A549 (cell line): ENCODE results near the gene ELF3. TPM values are rescaled to one million over a fixed set of nuclear protein-coding genes. Genes with fewer than 3 reads are reported as not detected.
A peak's percentile ranks its signal among the peaks of the same experiment; 100 is the strongest.

Experiments used
- ATAC-seq, 2 experiments: fragments of 200-7000 bp in 1 of 2; fragments of >200 bp in 1 of 2; cut with Nextera tagmentation in 1 of 2; cut with Tn5 transposase in 1 of 2; 3 replicates each; pipeline versions ENCODE4 v1.8.0 to v1.9.1; 2018 to 2020; ENCODE audit warnings: mild to moderate bottlenecking in 1 of 2, moderate library complexity in 1 of 2
- CTCF ChIA-PET: fragments of 300-600 bp; sonication (Branson Sonifier 250); formaldehyde crosslinking; extraction: SDS; loops from one replicate; lab custom pipeline; 2021; ENCODE audit warnings: antibody characterized with exemption, inconsistent platforms; lab: Yijun Ruan, JAX
- POLR2A ChIA-PET: fragments of 350-600 bp; formaldehyde crosslinking; extraction: SDS; loops from one replicate; lab custom pipeline; 2021; ENCODE audit warnings: antibody characterized with exemption, inconsistent platforms; lab: Yijun Ruan, JAX
- DNase-seq, 2 experiments: peaks; one replicate each; pipeline versions ENCODE4 v3.0.0 to v3.0.0-alpha.2; 2011 to 2016; ENCODE audit warnings: low read depth in 1 of 2, low spot score in 1 of 2
- FAIRE-seq: peaks from 2 replicates; lab custom pipeline; 2011; peaks lifted over from hg19 to GRCh38; lab: Jason Lieb, UNC
- H3K27ac ChIP-seq, 2 experiments: fragments of >200 bp; sonication (Bioruptor Twin); formaldehyde crosslinking; 3 replicates each; pipeline ENCODE4 v1.5.1; 2016 to 2017
- H3K4me1 ChIP-seq: fragments of >200 bp; sonication (Bioruptor Twin); formaldehyde crosslinking; 3 replicates; pipeline ENCODE4 v1.6.1; 2016
- H3K4me2 ChIP-seq: fragments of >200 bp; sonication (Bioruptor Twin); formaldehyde crosslinking; 3 replicates; pipeline ENCODE4 v1.6.1; 2016
- H3K4me3 ChIP-seq: fragments of >200 bp; sonication (Bioruptor Twin); formaldehyde crosslinking; 3 replicates; pipeline ENCODE4 v1.5.1; 2016
- H3K9me3 ChIP-seq: fragments of >200 bp; sonication (Bioruptor Twin); formaldehyde crosslinking; 3 replicates; pipeline ENCODE4 v1.6.1; 2016
- CBX2 ChIP-seq: fragments of 200-600 bp; sonication (generic); IDR thresholded peaks from 2 replicates; pipeline ENCODE4 v1.6.1; 2016; ENCODE audit warnings: low read depth, mild to moderate bottlenecking, borderline replicate concordance
- CBX8 ChIP-seq: fragments of 200-600 bp; sonication (generic); IDR thresholded peaks from 2 replicates; pipeline ENCODE4 v1.6.1; 2016
- CEBPB ChIP-seq, 2 experiments: fragments of >200 bp in 1 of 2; sonication (Bioruptor Twin) in 1 of 2; formaldehyde crosslinking in 1 of 2; IDR thresholded peaks; 2 replicates each; pipeline ENCODE4 v1.6.1; 2012 to 2016
- CHD2 ChIP-seq: fragments of 150-350 bp; IDR thresholded peaks from 2 replicates; pipeline ENCODE4 v1.6.1; 2014; ENCODE audit warnings: low read length; ENCODE audit not compliant: partially characterized antibody
- CHD4 ChIP-seq: fragments of 200-600 bp; sonication (generic); IDR thresholded peaks from 2 replicates; pipeline ENCODE4 v1.6.1; 2016; ENCODE audit warnings: antibody characterized with exemption, mild to moderate bottlenecking, borderline replicate concordance
- EP300 ChIP-seq, 2 experiments: fragments of >200 bp; sonication (Bioruptor Twin); formaldehyde crosslinking; IDR thresholded peaks; 2 replicates in 1 of 2; 3 replicates in 1 of 2; pipeline ENCODE4 v1.6.1; 2016 to 2017
- FOXS1 ChIP-seq: fragments of 250-450 bp; sonication (Bioruptor Pico); IDR thresholded peaks from 2 replicates; pipeline ENCODE4 v1.5.0; 2020; ENCODE audit warnings: mild to moderate bottlenecking, moderate library complexity
- HOXB13 ChIP-seq: fragments of 250-450 bp; sonication (Bioruptor Pico); IDR thresholded peaks from 2 replicates; pipeline ENCODE4 v1.5.0; 2020; ENCODE audit warnings: low read depth, mild to moderate bottlenecking, moderate library complexity
- JUNB ChIP-seq: fragments of >200 bp; sonication (Bioruptor Twin); formaldehyde crosslinking; IDR thresholded peaks from 2 replicates; pipeline ENCODE4 v1.6.1; 2016
- KDM1A ChIP-seq: fragments of 200-600 bp; sonication (generic); IDR thresholded peaks from 2 replicates; pipeline ENCODE4 v1.6.1; 2016; ENCODE audit warnings: low read depth, mild to moderate bottlenecking
- KDM5A ChIP-seq: fragments of 200-600 bp; sonication (generic); IDR thresholded peaks from 2 replicates; pipeline ENCODE4 v1.6.1; 2016; ENCODE audit warnings: antibody characterized with exemption, mild to moderate bottlenecking
- MAFK ChIP-seq: fragments of 450-650 bp; IDR thresholded peaks from 2 replicates; pipeline ENCODE4 v1.6.1; 2014; ENCODE audit not compliant: partially characterized antibody
- RAD21 ChIP-seq, 2 experiments: fragments of >200 bp in 1 of 2; sonication (Bioruptor Twin) in 1 of 2; formaldehyde crosslinking in 1 of 2; IDR thresholded peaks in 1 of 2; conservative IDR thresholded peaks in 1 of 2; 2 replicates in 1 of 2; 3 replicates in 1 of 2; pipeline ENCODE4 v1.6.1; 2012 to 2018; ENCODE audit warnings: inconsistent platforms in 1 of 2
- RCOR1 ChIP-seq: fragments of 150-350 bp; IDR thresholded peaks from 2 replicates; pipeline ENCODE4 v1.6.1; 2014; ENCODE audit warnings: antibody characterized with exemption, low read length, low read depth
- SMC3 ChIP-seq: fragments of >200 bp; sonication (Bioruptor Twin); formaldehyde crosslinking; IDR thresholded peaks from 3 replicates; pipeline ENCODE4 v1.6.1; 2018; ENCODE audit warnings: inconsistent platforms
- SREBF2 ChIP-seq: fragments of 450-650 bp; IDR thresholded peaks from 2 replicates; pipeline ENCODE4 v1.6.1; 2014; ENCODE audit warnings: mild to moderate bottlenecking, moderate library complexity
- TP53 ChIP-seq: fragments of 250-450 bp; sonication (Bioruptor Pico); IDR thresholded peaks from 2 replicates; pipeline ENCODE4 v1.5.0; 2021; ENCODE audit warnings: mild to moderate bottlenecking, moderate library complexity
- ZSCAN20 ChIP-seq: fragments of 250-450 bp; sonication (Bioruptor Pico); IDR thresholded peaks from 2 replicates; pipeline ENCODE4 v1.8.0; 2022; ENCODE audit warnings: mild to moderate bottlenecking, moderate library complexity
- WGBS: methylation state at CpG from one replicate; pipeline ENCODE4 v1.1.6; 2017; ENCODE audit errors: missing lambda C conversion rate; 5-methylcytosine and 5-hydroxymethylcytosine counted together
- polyA plus RNA-seq, 4 experiments: library from polyadenylated mRNA; depleted of rRNA in 3 of 4; stranded (reverse); fragments of >200 nt; fragmentation: RNase III in 1 of 4; extraction: RNeasy Plus Mini Kit Qiagen cat#74134 plus additional on column Dnase treatment in 1 of 4; gene quantifications; 2 replicates in 3 of 4; 3 replicates in 1 of 4; pipeline ENCODE4 v1.2.3, GENCODE V29; 2011 to 2017
- TF ChIP-seq, protein P1 (sequence below): fragments of 250-450 bp; sonication (Bioruptor Pico); IDR thresholded peaks from 2 replicates; pipeline ENCODE4 v1.5.0; 2021; ENCODE audit warnings: mild to moderate bottlenecking, moderate library complexity, borderline replicate concordance
- TF ChIP-seq, protein P2 (sequence below): fragments of >200 bp; sonication (Bioruptor Twin); formaldehyde crosslinking; IDR thresholded peaks from 3 replicates; pipeline ENCODE4 v1.5.1; 2016
- TF ChIP-seq, protein P3 (sequence below): fragments of 450-650 bp; IDR thresholded peaks from 2 replicates; pipeline ENCODE4 v1.6.1; 2014; ENCODE audit warnings: antibody characterized with exemption
- TF ChIP-seq, protein P4 (sequence below): fragments of >200 bp; sonication (Bioruptor Twin); formaldehyde crosslinking; IDR thresholded peaks from 3 replicates; pipeline ENCODE4 v1.6.1; 2016
- TF ChIP-seq, protein P5 (sequence below): IDR thresholded peaks from 2 replicates; pipeline ENCODE4 v1.6.1; 2012

ELF3 gene
- polyA plus RNA-seq, 2 of the 4 experiments (the other 2 are of a cell fraction): 180 to 334 TPM

DNA sequence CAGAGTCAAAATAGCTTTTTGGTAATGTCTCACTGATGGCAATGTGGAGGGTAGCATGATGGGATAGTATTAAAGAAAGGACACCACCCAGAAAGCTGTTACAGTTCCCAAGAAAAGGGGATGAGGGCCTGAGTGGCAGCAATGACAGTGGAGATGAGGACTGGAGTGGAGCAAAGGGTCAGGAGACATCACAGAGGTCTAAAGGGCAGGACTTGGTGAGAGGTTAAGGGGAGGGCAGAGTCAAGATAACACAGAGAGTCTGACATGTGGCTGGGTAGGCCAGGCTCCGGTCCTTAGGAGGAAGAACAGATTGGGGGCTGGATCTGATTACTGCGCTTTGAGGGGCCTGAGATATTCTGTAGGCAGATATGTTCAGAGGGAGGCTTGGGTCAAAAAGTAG, 19.3 kb downstream of the ELF3 start (continued):
- TF ChIP-seq, protein P1, sequence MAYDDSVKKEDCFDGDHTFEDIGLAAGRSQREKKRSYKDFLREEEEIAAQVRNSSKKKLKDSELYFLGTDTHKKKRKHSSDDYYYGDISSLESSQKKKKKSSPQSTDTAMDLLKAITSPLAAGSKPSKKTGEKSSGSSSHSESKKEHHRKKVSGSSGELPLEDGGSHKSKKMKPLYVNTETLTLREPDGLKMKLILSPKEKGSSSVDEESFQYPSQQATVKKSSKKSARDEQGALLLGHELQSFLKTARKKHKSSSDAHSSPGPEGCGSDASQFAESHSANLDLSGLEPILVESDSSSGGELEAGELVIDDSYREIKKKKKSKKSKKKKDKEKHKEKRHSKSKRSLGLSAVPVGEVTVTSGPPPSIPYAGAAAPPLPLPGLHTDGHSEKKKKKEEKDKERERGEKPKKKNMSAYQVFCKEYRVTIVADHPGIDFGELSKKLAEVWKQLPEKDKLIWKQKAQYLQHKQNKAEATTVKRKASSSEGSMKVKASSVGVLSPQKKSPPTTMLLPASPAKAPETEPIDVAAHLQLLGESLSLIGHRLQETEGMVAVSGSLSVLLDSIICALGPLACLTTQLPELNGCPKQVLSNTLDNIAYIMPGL: no peak
- no peak for TF ChIP-seq CBX2
- no peak for TF ChIP-seq MAFK
- no peak; the same call in 1 of the 2 replicates for TF ChIP-seq ZSCAN20 (CRISPR knock-in tag)
- no peak for TF ChIP-seq CHD2
- TF ChIP-seq CBX8: no peak
- no peak for TF ChIP-seq RAD21 (conservative IDR thresholded peaks at IDR 0.05 in 1 of 2, IDR thresholded peaks at IDR 0.05 in 1 of 2)
- 0 out of 2 replicates have a peak, but pooled peaks have one; percentile 5 for TF ChIP-seq HOXB13 (CRISPR knock-in tag)
- no peak for TF ChIP-seq FOXS1 (CRISPR knock-in tag)
- no peak for TF ChIP-seq EP300 (IDR thresholded peaks at IDR 0.05)
- TF ChIP-seq, protein P2, sequence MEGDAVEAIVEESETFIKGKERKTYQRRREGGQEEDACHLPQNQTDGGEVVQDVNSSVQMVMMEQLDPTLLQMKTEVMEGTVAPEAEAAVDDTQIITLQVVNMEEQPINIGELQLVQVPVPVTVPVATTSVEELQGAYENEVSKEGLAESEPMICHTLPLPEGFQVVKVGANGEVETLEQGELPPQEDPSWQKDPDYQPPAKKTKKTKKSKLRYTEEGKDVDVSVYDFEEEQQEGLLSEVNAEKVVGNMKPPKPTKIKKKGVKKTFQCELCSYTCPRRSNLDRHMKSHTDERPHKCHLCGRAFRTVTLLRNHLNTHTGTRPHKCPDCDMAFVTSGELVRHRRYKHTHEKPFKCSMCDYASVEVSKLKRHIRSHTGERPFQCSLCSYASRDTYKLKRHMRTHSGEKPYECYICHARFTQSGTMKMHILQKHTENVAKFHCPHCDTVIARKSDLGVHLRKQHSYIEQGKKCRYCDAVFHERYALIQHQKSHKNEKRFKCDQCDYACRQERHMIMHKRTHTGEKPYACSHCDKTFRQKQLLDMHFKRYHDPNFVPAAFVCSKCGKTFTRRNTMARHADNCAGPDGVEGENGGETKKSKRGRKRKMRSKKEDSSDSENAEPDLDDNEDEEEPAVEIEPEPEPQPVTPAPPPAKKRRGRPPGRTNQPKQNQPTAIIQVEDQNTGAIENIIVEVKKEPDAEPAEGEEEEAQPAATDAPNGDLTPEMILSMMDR: no peak
- TF ChIP-seq, protein P3, sequence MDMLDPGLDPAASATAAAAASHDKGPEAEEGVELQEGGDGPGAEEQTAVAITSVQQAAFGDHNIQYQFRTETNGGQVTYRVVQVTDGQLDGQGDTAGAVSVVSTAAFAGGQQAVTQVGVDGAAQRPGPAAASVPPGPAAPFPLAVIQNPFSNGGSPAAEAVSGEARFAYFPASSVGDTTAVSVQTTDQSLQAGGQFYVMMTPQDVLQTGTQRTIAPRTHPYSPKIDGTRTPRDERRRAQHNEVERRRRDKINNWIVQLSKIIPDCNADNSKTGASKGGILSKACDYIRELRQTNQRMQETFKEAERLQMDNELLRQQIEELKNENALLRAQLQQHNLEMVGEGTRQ: no peak
- 0 out of 2 replicates have a peak, but pooled peaks have one; percentile 36 for TF ChIP-seq TP53 (CRISPR knock-in tag)
- TF ChIP-seq, protein P4, sequence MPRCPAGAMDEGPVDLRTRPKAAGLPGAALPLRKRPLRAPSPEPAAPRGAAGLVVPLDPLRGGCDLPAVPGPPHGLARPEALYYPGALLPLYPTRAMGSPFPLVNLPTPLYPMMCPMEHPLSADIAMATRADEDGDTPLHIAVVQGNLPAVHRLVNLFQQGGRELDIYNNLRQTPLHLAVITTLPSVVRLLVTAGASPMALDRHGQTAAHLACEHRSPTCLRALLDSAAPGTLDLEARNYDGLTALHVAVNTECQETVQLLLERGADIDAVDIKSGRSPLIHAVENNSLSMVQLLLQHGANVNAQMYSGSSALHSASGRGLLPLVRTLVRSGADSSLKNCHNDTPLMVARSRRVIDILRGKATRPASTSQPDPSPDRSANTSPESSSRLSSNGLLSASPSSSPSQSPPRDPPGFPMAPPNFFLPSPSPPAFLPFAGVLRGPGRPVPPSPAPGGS: no peak
- TF ChIP-seq JUNB: no peak

DNA sequence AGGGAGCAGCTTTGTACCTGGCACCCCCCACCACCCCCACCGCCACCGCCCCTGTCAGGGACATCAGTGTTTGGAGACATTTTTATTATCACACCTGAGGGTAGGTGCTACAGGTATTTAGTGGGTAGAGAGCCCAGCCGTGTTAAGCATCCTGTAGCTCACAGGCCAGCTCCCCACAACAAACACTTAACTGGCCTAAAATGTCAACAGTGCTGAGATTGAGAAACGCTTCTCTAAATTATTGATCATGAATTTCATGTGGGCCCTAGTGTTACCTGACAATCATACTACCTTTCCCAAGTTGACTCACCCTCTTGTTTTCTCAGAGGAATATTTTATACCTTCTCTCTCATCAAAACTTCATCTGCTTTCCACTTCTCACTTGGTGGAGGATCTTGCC, 21.4 kb downstream of the ELF3 start:
- 77% methylated on average over 4 of the region's 4 CpGs for WGBS
- H3K27ac ChIP-seq: peak overlapping the region; percentile 64 to 86
- FAIRE-seq: no peak
- CTCF ChIA-PET: interaction anchor here (0.8 to 1.2 kb wide), 3 partner anchors 10 to 104 kb away, joined by 3 to 4 read pairs (median 3); no protein-coding TSS in a partner anchor
- no peak overlapping the region for H3K4me2 ChIP-seq
- POLR2A ChIA-PET: interaction anchor here (1.0 kb wide), 1 partner anchor 21 kb away, joined by 4 read pairs; the partner anchor contains the start of gene ELF3
- no peak for ATAC-seq
- H3K4me3 ChIP-seq: no peak overlapping the region
- TF ChIP-seq SMC3 (no peak), MAFK (no peak), CHD2 (no peak), KDM5A (no peak), RCOR1 (no peak), CEBPB (IDR thresholded peaks at IDR 0.05) (no peak), FOXS1 (CRISPR knock-in tag) (no peak; the same call in 1 of the 2 replicates), KDM1A (no peak), SREBF2 (no peak), CHD4 (no peak)
- TF ChIP-seq, protein P1: no peak
- TF ChIP-seq, protein P5, sequence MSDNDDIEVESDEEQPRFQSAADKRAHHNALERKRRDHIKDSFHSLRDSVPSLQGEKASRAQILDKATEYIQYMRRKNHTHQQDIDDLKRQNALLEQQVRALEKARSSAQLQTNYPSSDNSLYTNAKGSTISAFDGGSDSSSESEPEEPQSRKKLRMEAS: no peak
- no peak for DNase-seq
- peaks cover 64% of the 10 kb centered on the region for H3K4me1 ChIP-seq
- H3K9me3 ChIP-seq: no peaks in the 10 kb centered on the region
